OCI-LY3 (cell line): ENCODE measurements around the gene CLDN12.
A peak's percentile ranks its signal among the peaks of the same experiment; 100 is the strongest.

ENCODE experiments used
- H2AFZ ChIP-seq: fragments of 200-600, 300-600 bp; shearing (Covaris generic); 2 replicates; pipeline ENCODE4 v1.6.0; 2014; ENCODE audit warnings: antibody characterized with exemption, low read depth, low read length
- H3K27ac ChIP-seq: fragments of 200-600, 300-600 bp; sonication (generic); 2 replicates; pipeline ENCODE4 v1.5.1; 2014; ENCODE audit warnings: mild to moderate bottlenecking, low read length, moderate library complexity, mixed read lengths
- H3K27me3 ChIP-seq: fragments of 200-600, 300-600 bp; sonication (generic); 2 replicates; pipeline ENCODE4 v1.6.1; 2014; ENCODE audit warnings: low read depth, low read length, mixed read lengths
- H3K36me3 ChIP-seq: fragments of 200-600, 300-600 bp; sonication (generic); replicated peaks from 2 replicates; pipeline ENCODE3; 2014; ENCODE audit warnings: low read depth, low read length, mixed read lengths
- H3K4me1 ChIP-seq: fragments of 300-600, 200-600 bp; sonication (generic); 2 replicates; pipeline ENCODE4 v1.6.1; 2014; ENCODE audit warnings: low read length, mixed read lengths
- H3K4me2 ChIP-seq: fragments of 200-600, 300-600 bp; sonication (generic); 2 replicates; pipeline ENCODE4 v1.6.1; 2014; ENCODE audit warnings: low read length, mixed read lengths
- H3K4me3 ChIP-seq: fragments of 300-600, 200-600 bp; sonication (generic); 2 replicates; pipeline ENCODE4 v1.5.1; 2014; ENCODE audit warnings: antibody characterized with exemption, mild to moderate bottlenecking, low read length, moderate library complexity
- H3K79me2 ChIP-seq: fragments of 300-600, 200-600 bp; shearing (Covaris generic); 2 replicates; pipeline ENCODE4 v1.6.1; 2014; ENCODE audit warnings: mild to moderate bottlenecking, low read length, mixed read lengths
- H3K9ac ChIP-seq: fragments of 300-600, 200-600 bp; shearing (Covaris generic); 2 replicates; pipeline ENCODE4 v1.6.0; 2014; ENCODE audit warnings: mild to moderate bottlenecking, low read length, moderate library complexity
- H3K9me3 ChIP-seq: fragments of 200-600, 300-600 bp; shearing (Covaris generic); 2 replicates; pipeline ENCODE4 v1.6.1; 2014; ENCODE audit warnings: low read length, mixed read lengths; ENCODE audit not compliant: insufficient read depth
- H4K20me1 ChIP-seq: fragments of 200-600, 300-600 bp; sonication (generic); 2 replicates; pipeline ENCODE4 v1.6.1; 2016; ENCODE audit warnings: low read length, mixed read lengths; ENCODE audit not compliant: insufficient read depth
- CTCF ChIP-seq: fragments of 200-600, 300-600 bp; sonication (generic); IDR thresholded peaks from 2 replicates; pipeline ENCODE4 v1.5.1; 2014; ENCODE audit warnings: antibody characterized with exemption, low read length, low read depth
- EZH2phosphoT487 ChIP-seq: fragments of 200-600 bp; shearing (Covaris generic); IDR thresholded peaks from 2 replicates; pipeline ENCODE4 v1.6.1; 2018; ENCODE audit warnings: antibody characterized with exemption, mixed run types, low read depth

CLDN12 gene

GRCh38 chr7:90412458-90413184, 9.4 kb downstream of the CLDN12 start:
- no peaks in the 10 kb centered on the region for H3K27me3 ChIP-seq
- no peaks in the 10 kb centered on the region for H3K79me2 ChIP-seq
- TF ChIP-seq EZH2phosphoT487 (no peak), CTCF (peak; percentile 40)

GRCh38 chr7:90413185-90413528, 9.9 kb downstream of the CLDN12 start:
- no peak overlapping the region for H3K4me2 ChIP-seq
- H3K79me2 ChIP-seq = no peaks in the 10 kb centered on the region
- no peaks in the 10 kb centered on the region for H3K36me3 ChIP-seq
- H3K9ac ChIP-seq = no peak overlapping the region
- H3K27ac ChIP-seq = no peak overlapping the region
- no peaks in the 10 kb centered on the region for H3K9me3 ChIP-seq
- TF ChIP-seq CTCF (no peak), EZH2phosphoT487 (no peak)
- H3K27me3 ChIP-seq = no peaks in the 10 kb centered on the region
- no peaks in the 10 kb centered on the region for H4K20me1 ChIP-seq
- H3K4me3 ChIP-seq = no peak overlapping the region
- H2AFZ ChIP-seq = no peak overlapping the region
- H3K4me1 ChIP-seq = no peaks in the 10 kb centered on the region

More at GRCh38 chr7:90412458-90413184, 9.4 kb downstream of the CLDN12 start:
- Histone ChIP-seq H3K27ac (no peak overlapping the region), H3K4me3 (no peak overlapping the region), H3K4me2 (no peak overlapping the region), H2AFZ (no peak overlapping the region), H3K9ac (no peak overlapping the region), H3K9me3 (no peaks in the 10 kb centered on the region), H3K36me3 (no peaks in the 10 kb centered on the region), H4K20me1 (no peaks in the 10 kb centered on the region), H3K4me1 (no peaks in the 10 kb centered on the region)

- no peaks in the 10 kb centered on the region for H3K36me3 ChIP-seq
- H3K9me3 ChIP-seq = no peaks in the 10 kb centered on the region
- H3K27me3 ChIP-seq = no peaks in the 10 kb centered on the region
- H2AFZ ChIP-seq = no peak overlapping the region
- no peaks in the 10 kb centered on the region for H4K20me1 ChIP-seq
- H3K27ac ChIP-seq = no peak overlapping the region
- H3K4me2 ChIP-seq = no peak overlapping the region
- TF ChIP-seq EZH2phosphoT487 = no peak
- TF ChIP-seq CTCF = no peak
- H3K79me2 ChIP-seq = no peaks in the 10 kb centered on the region
- no peak overlapping the region for H3K4me3 ChIP-seq
- no peak overlapping the region for H3K9ac ChIP-seq
- no peaks in the 10 kb centered on the region for H3K4me1 ChIP-seq
Observed at GRCh38 chr7:90421651-90422050, 18.4 kb downstream of the CLDN12 start.

GRCh38 chr7:90424720-90425119, 21.5 kb downstream of the CLDN12 start:
- no peak overlapping the region for H3K4me2 ChIP-seq
- H4K20me1 ChIP-seq = no peaks in the 10 kb centered on the region
- no peak overlapping the region for H2AFZ ChIP-seq
- H3K4me3 ChIP-seq = no peak overlapping the region
- TF ChIP-seq EZH2phosphoT487 = no peak
- no peak for TF ChIP-seq CTCF
- no peak overlapping the region for H3K27ac ChIP-seq
- no peaks in the 10 kb centered on the region for H3K27me3 ChIP-seq
- no peak overlapping the region for H3K9ac ChIP-seq
- no peaks in the 10 kb centered on the region for H3K79me2 ChIP-seq
- H3K36me3 ChIP-seq = no peaks in the 10 kb centered on the region
- no peaks in the 10 kb centered on the region for H3K4me1 ChIP-seq
- H3K9me3 ChIP-seq = no peaks in the 10 kb centered on the region
